Measurements from ENCODE around the gene ZBTB37. TPM values are rescaled to one million over a fixed set of nuclear protein-coding genes. Genes with fewer than 3 reads are reported as not detected.
"Not testable (repeated sequence)": the region's sequence is repeated elsewhere in the genome, so short reads cannot be mapped to it uniquely, and the experiment has no call there.

ZBTB37 gene
- total RNA-seq, 1 donor from 2014 or later: 14.6 TPM

DNA sequence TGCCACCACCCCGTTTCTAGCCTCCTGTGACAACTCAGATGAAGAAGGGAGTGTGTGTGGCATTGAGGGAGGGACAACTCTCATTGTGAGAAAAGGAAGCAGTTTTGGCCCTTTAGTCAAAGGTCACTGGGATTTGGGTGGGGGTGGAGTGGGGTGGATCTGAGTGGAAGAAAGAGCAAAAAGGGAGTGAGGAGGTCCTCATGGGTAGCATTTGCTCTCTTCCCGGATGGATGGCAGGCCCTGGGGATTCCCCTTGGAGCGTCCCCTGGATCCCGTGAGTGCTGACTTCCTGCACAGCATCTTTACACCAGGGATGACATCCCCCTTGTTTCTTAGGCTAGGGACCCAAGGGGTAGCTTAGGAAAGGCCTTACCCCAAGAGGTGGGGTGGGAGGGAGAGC is 48.5 kb downstream of the ZBTB37 start:
- Mint-ChIP-seq H3K27me3 (no peaks in the 10 kb centered on the region), H3K4me3 (no peak overlapping the region), H3K4me1 (ENCODE audit: unreplicated experiment) (no peaks in the 10 kb centered on the region), H3K36me3 (no peaks in the 10 kb centered on the region), H3K27ac (no peak overlapping the region), H3K9me3 (no peaks in the 10 kb centered on the region)
- TF ChIP-seq, protein P1, sequence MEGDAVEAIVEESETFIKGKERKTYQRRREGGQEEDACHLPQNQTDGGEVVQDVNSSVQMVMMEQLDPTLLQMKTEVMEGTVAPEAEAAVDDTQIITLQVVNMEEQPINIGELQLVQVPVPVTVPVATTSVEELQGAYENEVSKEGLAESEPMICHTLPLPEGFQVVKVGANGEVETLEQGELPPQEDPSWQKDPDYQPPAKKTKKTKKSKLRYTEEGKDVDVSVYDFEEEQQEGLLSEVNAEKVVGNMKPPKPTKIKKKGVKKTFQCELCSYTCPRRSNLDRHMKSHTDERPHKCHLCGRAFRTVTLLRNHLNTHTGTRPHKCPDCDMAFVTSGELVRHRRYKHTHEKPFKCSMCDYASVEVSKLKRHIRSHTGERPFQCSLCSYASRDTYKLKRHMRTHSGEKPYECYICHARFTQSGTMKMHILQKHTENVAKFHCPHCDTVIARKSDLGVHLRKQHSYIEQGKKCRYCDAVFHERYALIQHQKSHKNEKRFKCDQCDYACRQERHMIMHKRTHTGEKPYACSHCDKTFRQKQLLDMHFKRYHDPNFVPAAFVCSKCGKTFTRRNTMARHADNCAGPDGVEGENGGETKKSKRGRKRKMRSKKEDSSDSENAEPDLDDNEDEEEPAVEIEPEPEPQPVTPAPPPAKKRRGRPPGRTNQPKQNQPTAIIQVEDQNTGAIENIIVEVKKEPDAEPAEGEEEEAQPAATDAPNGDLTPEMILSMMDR (conservative IDR thresholded peaks at IDR 0.05): no peak
- DNase-seq (ENCODE audit: extremely low spot score, unreplicated experiment): no peak

DNA sequence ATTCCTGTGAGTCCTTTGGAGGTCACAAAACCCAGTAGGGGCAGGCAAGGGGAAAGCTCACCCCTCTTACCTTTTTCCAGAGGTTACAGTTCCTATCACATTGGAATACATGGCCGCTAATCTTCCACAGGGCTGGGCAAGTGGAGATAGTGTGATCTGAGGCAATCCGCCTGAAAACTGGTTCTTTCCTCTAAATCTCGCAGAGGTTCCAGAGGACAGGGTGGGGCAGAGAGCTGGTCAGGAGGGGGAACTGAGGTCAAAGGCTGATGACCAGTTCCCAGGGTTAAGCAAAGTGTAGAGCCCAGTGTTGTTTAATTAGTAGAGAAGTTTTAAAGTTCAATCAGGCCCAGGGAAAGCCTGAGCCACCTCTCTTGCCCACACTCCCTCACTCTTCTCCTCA is 49.0 kb downstream of the ZBTB37 start, which contains the start of gene SERPINC1:
TSS of gene SERPINC1 (minus strand) at position 179 of the 400 bp plus-strand sequence. CDS start at position 111, 68 bp downstream.
- Mint-ChIP-seq H3K4me3 (no peak within 1 kb of the TSS), H3K9me3 (no peaks in the 10 kb centered on the region), H3K36me3 (no peaks in the 10 kb centered on the region), H3K27me3 (no peaks in the 10 kb centered on the region), H3K27ac (no peak within 1 kb of the TSS), H3K4me1 (ENCODE audit: unreplicated experiment) (no peaks in the 10 kb centered on the region)
- no peak for DNase-seq (ENCODE audit: extremely low spot score, unreplicated experiment)
- TF ChIP-seq, protein P1 (conservative IDR thresholded peaks at IDR 0.05): no peak

DNA sequence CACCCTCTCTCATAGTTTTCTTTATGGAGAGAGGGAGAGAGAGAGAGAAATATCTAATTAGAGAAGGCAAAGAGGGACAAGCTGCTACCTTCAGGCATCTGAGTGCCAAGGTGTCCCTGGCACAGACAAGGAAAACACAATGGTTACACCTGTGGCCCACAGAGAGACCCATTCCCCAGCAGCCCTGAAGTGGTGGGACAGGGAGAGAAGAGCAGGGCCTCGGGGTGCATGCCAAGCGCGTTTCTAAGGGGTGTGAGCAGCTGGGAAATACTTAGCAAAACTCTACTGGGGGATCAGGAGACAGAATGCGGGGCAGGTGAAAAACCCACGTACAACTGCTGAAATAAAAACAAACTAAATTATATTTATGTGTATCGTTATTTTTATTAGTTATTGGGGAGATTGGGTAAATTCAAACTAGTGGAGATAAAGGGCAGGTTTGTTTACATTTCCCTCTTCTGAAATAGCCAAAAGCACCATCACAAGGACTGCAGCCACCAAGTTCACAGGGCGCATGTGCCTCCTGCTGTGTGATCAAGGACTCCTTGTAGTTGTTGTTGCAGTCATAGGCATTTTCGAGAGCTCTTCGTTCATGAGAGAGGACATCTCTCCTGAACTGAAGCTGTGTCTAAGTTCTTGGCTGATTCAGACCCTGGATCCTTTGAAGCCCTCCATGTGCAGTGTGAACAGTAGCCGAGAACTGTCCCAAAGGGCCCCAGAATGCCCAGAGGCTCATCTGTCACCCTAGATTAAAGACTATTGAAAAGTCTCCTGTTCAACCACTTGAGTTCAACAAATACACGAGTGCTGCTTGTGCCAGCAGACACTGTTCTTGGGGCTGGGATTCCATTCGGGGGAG is 49.7 kb downstream of the ZBTB37 start:
- no peak overlapping the region for H3K27ac Mint-ChIP-seq
- H3K4me1 Mint-ChIP-seq (ENCODE audit: unreplicated experiment): no peaks in the 10 kb centered on the region
- no peaks in the 10 kb centered on the region for H3K27me3 Mint-ChIP-seq
- H3K36me3 Mint-ChIP-seq: no peaks in the 10 kb centered on the region
- no peaks in the 10 kb centered on the region for H3K9me3 Mint-ChIP-seq
- no peak overlapping the region for H3K4me3 Mint-ChIP-seq
- no peak for DNase-seq (ENCODE audit: extremely low spot score, unreplicated experiment)
- TF ChIP-seq, protein P1 (conservative IDR thresholded peaks at IDR 0.05): no peak

DNA sequence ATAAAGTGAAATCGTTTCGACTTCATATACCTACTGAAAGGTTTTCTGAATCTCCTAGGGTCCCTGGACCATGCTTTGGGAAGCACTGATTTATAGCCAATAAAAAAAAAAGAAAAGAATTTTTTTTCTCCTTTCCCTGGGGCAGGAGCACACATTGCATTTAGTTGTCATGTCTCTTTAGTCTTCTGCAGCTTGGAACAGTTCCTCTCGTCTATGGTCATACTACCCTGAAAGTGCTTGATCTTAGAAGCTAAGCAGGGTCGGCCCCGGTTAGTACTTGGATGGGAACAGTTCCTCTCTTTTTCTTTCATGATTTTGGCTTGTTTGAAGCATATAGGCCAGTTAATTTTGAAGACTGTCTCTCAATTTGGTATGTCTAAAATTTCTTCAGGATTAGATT is 52.7 kb downstream of the ZBTB37 start:
- no peaks in the 10 kb centered on the region for H3K4me1 Mint-ChIP-seq (ENCODE audit: unreplicated experiment)
- no peak overlapping the region for H3K4me3 Mint-ChIP-seq
- no peak for DNase-seq (ENCODE audit: extremely low spot score, unreplicated experiment)
- no peaks in the 10 kb centered on the region for H3K9me3 Mint-ChIP-seq
- H3K27me3 Mint-ChIP-seq: no peaks in the 10 kb centered on the region
- TF ChIP-seq, protein P1 (conservative IDR thresholded peaks at IDR 0.05): no peak
- no peak overlapping the region for H3K27ac Mint-ChIP-seq
- no peaks in the 10 kb centered on the region for H3K36me3 Mint-ChIP-seq

DNA sequence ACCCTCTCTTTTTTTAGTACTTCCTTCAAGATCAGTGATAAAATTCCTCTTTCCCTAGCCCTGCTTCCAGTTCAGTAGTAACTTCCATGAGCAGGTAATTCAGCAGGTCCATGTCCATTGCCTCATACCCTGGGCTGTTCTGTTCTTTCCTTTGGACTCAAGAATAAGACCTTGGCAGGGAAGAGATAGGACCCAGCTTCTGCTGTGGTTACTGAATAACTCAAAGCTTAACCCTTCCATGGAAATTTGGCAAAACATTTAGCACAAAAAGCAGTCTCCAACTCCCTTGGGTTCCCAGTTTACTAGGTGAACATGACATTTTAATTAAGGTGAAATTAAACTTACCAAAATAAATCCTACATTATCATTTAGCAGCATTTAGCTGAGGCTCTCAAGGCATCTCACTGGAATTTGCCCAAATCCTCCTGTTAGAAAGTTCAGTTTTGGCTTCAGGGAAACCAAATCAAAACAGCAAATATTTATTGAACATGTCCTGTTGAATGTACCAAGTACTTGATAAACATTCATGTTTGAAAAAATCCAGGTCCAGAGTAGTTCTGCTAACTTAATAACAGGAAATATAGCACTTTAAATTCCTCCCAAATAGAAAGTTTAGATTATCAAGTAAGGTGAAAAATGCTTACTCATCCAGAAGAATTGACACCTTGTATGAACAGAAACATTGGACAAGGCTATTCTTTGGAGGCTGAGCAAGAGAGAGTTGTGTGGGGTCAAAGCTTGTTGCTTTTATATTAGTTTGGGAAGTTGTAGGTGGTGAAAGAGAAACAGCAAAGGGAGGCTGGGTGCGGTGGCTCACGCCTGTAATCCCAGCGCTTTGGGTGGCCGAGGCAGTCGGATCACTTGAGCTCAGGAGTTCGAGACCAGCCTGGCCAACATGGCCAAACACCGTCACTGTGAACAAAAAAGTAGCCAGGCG is 57.4 kb downstream of the ZBTB37 start:
- Mint-ChIP-seq H3K4me1 (ENCODE audit: unreplicated experiment) (no peaks in the 10 kb centered on the region), H3K4me3 (no peak overlapping the region), H3K27ac (no peak overlapping the region), H3K27me3 (no peaks in the 10 kb centered on the region), H3K36me3 (peaks cover 4% of the 10 kb centered on the region), H3K9me3 (no peaks in the 10 kb centered on the region)
- no peak for DNase-seq (ENCODE audit: extremely low spot score, unreplicated experiment)
- TF ChIP-seq, protein P1 (conservative IDR thresholded peaks at IDR 0.05): no peak

DNA sequence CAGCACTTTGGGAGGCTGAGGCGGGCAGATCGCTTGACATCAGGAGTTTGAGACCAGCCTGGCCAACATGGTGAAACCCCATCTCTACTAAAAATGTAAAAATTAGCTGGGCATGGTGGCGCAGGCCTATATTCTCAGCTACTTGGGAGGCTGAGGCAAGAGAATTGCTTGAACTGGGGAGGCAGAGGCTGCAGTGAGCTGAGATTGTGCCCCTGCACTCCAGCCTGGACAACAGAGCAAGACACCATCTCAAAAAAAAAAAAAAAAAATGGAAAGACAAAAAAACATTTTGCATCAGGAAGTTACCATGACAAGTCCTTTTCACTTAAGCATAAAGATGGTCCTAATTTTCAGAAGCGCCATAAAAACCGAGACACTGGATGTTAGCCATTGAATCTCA is 62.4 kb downstream of the ZBTB37 start:
- not testable (repeated sequence) for H3K4me3 Mint-ChIP-seq; H3K27me3 Mint-ChIP-seq; H3K9me3 Mint-ChIP-seq; DNase-seq (ENCODE audit: extremely low spot score, unreplicated experiment); H3K27ac Mint-ChIP-seq; H3K4me1 Mint-ChIP-seq (ENCODE audit: unreplicated experiment)
- peaks cover 21% of the 10 kb centered on the region for H3K36me3 Mint-ChIP-seq

Data from type B pancreatic cell (in vitro differentiated cells).